Measurements from ENCODE around the gene HNRNPAB. TPM values are rescaled to one million over a fixed set of nuclear protein-coding genes. Genes with fewer than 3 reads are reported as not detected.

HNRNPAB gene
- total and polyA plus RNA-seq, 2 experiments from 2014 or later = 85.2 to 175 TPM

DNA sequence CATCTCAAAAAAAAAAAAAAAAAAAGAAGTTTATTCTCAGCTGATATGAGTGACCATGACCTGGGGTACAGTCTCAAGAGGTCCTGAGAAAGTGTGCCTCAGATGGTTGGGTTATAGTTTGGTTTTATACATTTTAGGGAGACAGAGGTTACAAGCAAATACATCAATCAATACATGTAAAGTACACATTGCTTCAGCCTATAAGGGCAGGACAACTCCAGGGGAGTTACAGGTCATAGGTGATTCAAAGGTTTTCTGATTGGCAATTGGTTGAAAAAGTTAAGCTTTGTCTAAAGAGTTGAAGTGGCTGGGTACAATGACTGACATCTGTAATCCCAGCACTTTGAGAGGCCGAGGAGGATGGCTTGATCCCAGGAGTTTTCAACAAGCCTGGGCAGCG lies 14.9 kb upstream of the HNRNPAB start:
- Histone ChIP-seq H3K9me3 (ENCODE audit: low read depth) (no peaks in the 10 kb centered on the region), H3K27ac (no peak overlapping the region), H3K4me1 (ENCODE audit: insufficient read depth) (no peaks in the 10 kb centered on the region), H3K4me2 (no peak overlapping the region), H2AFZ (no peak overlapping the region), H3K27me3 (no peaks in the 10 kb centered on the region), H3K9me2 (replicated peaks; ENCODE audit: insufficient read depth) (no peaks in the 10 kb centered on the region), H4K20me1 (ENCODE audit: insufficient read depth, poor library complexity, severe bottlenecking) (no peaks in the 10 kb centered on the region), H3K79me2 (no peaks in the 10 kb centered on the region), H3K4me3 (no peak overlapping the region), H3K36me3 (replicated peaks; ENCODE audit: insufficient read depth, low read depth) (no peaks in the 10 kb centered on the region)
- DNase-seq (ENCODE audit: low spot score) = no peak
- WGBS (ENCODE audit: low lambda C conversion rate, missing lambda C conversion rate) = 48% methylated on average over 2 of the region's 2 CpGs
- TF ChIP-seq, protein P1, sequence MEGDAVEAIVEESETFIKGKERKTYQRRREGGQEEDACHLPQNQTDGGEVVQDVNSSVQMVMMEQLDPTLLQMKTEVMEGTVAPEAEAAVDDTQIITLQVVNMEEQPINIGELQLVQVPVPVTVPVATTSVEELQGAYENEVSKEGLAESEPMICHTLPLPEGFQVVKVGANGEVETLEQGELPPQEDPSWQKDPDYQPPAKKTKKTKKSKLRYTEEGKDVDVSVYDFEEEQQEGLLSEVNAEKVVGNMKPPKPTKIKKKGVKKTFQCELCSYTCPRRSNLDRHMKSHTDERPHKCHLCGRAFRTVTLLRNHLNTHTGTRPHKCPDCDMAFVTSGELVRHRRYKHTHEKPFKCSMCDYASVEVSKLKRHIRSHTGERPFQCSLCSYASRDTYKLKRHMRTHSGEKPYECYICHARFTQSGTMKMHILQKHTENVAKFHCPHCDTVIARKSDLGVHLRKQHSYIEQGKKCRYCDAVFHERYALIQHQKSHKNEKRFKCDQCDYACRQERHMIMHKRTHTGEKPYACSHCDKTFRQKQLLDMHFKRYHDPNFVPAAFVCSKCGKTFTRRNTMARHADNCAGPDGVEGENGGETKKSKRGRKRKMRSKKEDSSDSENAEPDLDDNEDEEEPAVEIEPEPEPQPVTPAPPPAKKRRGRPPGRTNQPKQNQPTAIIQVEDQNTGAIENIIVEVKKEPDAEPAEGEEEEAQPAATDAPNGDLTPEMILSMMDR (IDR thresholded peaks at IDR 0.05; ENCODE audit: poor library complexity) = no peak
- no peak for TF ChIP-seq EZH2 (IDR thresholded peaks at IDR 0.05; ENCODE audit: borderline replicate concordance)
- no peak for TF ChIP-seq EZH2phosphoT487 (IDR thresholded peaks at IDR 0.05; ENCODE audit: low read depth, severe bottlenecking, unreplicated experiment)

DNA sequence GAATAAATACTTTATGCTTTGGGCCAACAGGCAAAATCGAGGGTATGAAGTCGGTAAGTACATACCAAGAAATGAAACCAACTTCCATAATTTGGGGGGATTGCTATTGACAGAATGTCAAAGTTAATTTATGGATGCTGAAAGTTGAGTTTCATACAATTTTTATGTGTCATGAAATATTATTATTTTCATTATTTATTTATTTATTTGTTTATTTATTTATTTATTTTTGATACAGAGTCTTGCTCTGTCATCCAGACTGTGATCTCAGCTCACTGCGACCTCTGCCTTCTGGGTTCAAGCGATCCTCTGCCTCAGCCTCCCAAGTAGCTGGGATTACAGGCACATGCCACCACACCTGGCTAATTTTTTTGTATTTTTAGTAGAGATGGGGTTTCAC lies 12.7 kb upstream of the HNRNPAB start:
- Histone ChIP-seq H3K4me2 (no peak overlapping the region), H3K9me3 (ENCODE audit: low read depth) (no peaks in the 10 kb centered on the region), H3K4me1 (ENCODE audit: insufficient read depth) (no peaks in the 10 kb centered on the region), H3K27me3 (no peaks in the 10 kb centered on the region), H3K4me3 (no peak overlapping the region), H3K9me2 (replicated peaks; ENCODE audit: insufficient read depth) (no peaks in the 10 kb centered on the region), H3K79me2 (no peaks in the 10 kb centered on the region), H4K20me1 (ENCODE audit: insufficient read depth, poor library complexity, severe bottlenecking) (no peaks in the 10 kb centered on the region), H2AFZ (no peak overlapping the region), H3K36me3 (replicated peaks; ENCODE audit: insufficient read depth, low read depth) (no peaks in the 10 kb centered on the region), H3K27ac (no peak overlapping the region)
- WGBS (ENCODE audit: low lambda C conversion rate, missing lambda C conversion rate) = 71% methylated on average over 4 of the region's 4 CpGs
- TF ChIP-seq EZH2 (IDR thresholded peaks at IDR 0.05; ENCODE audit: borderline replicate concordance) (no peak), EZH2phosphoT487 (IDR thresholded peaks at IDR 0.05; ENCODE audit: low read depth, severe bottlenecking, unreplicated experiment) (no peak)
- TF ChIP-seq, protein P1 (IDR thresholded peaks at IDR 0.05; ENCODE audit: poor library complexity) = no peak
- no peak for DNase-seq (ENCODE audit: low spot score)

DNA sequence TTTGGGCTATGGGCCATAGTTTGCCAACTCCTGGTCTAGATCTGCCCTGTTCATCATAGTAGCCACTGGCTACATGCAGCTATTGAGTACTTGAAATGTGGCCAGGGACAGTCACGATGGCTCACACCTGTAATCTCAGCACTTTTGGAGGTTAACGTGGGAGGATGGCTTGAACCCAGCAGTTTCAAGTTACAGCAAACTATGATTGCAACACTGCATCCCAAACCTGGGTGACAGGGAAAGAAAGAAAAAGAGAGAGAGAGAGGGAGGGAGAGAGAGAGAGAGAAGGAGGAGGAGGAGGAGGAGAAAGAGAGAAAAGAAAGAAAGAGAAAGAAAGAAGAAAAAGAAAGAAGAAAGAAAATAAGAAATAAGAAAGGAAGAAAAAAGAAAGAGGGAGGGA lies 12.1 kb upstream of the HNRNPAB start:
- Histone ChIP-seq H3K27ac (no peak overlapping the region), H4K20me1 (ENCODE audit: insufficient read depth, poor library complexity, severe bottlenecking) (no peaks in the 10 kb centered on the region), H3K79me2 (no peaks in the 10 kb centered on the region), H3K4me3 (no peak overlapping the region), H3K9me3 (ENCODE audit: low read depth) (no peaks in the 10 kb centered on the region), H3K36me3 (replicated peaks; ENCODE audit: insufficient read depth, low read depth) (no peaks in the 10 kb centered on the region), H3K4me1 (ENCODE audit: insufficient read depth) (no peaks in the 10 kb centered on the region), H3K4me2 (no peak overlapping the region), H3K9me2 (replicated peaks; ENCODE audit: insufficient read depth) (no peaks in the 10 kb centered on the region), H2AFZ (no peak overlapping the region), H3K27me3 (no peaks in the 10 kb centered on the region)
- WGBS (ENCODE audit: low lambda C conversion rate, missing lambda C conversion rate) = 78% methylated on average over 2 of the region's 2 CpGs
- TF ChIP-seq EZH2phosphoT487 (IDR thresholded peaks at IDR 0.05; ENCODE audit: low read depth, severe bottlenecking, unreplicated experiment) (no peak), EZH2 (IDR thresholded peaks at IDR 0.05; ENCODE audit: borderline replicate concordance) (no peak)
- TF ChIP-seq, protein P1 (IDR thresholded peaks at IDR 0.05; ENCODE audit: poor library complexity) = no peak
- no peak for DNase-seq (ENCODE audit: low spot score)

DNA sequence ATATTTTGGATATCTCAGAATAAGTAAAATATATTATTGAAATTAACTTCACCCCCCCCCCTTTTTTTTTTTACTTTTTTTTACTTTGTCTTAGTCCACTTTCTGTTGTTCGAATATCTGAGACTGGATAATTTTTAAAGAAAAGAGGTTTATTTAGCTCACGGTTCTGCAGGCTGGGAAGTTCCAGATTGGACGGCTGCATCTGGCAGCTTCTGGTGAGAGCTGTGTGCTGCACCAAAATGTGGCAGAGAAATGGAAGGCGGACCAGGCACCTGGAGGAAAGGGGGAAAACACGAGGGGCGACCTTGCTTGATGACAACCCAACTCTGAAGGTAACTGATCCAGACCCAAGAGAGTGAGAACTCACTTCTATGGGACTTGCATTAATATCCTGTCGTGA lies 11.5 kb upstream of the HNRNPAB start:
- 93% methylated on average over 7 of the region's 7 CpGs for WGBS (ENCODE audit: low lambda C conversion rate, missing lambda C conversion rate)
- Histone ChIP-seq H3K9me3 (ENCODE audit: low read depth) (no peaks in the 10 kb centered on the region), H3K79me2 (no peaks in the 10 kb centered on the region), H3K4me3 (no peak overlapping the region), H4K20me1 (ENCODE audit: insufficient read depth, poor library complexity, severe bottlenecking) (no peaks in the 10 kb centered on the region), H3K36me3 (replicated peaks; ENCODE audit: insufficient read depth, low read depth) (no peaks in the 10 kb centered on the region), H3K27ac (no peak overlapping the region), H3K4me2 (no peak overlapping the region), H3K4me1 (ENCODE audit: insufficient read depth) (no peaks in the 10 kb centered on the region), H2AFZ (no peak overlapping the region), H3K9me2 (replicated peaks; ENCODE audit: insufficient read depth) (no peaks in the 10 kb centered on the region), H3K27me3 (no peaks in the 10 kb centered on the region)
- TF ChIP-seq EZH2phosphoT487 (IDR thresholded peaks at IDR 0.05; ENCODE audit: low read depth, severe bottlenecking, unreplicated experiment) = no peak
- TF ChIP-seq, protein P1 (IDR thresholded peaks at IDR 0.05; ENCODE audit: poor library complexity) = no peak
- no peak for TF ChIP-seq EZH2 (IDR thresholded peaks at IDR 0.05; ENCODE audit: borderline replicate concordance)
- no peak for DNase-seq (ENCODE audit: low spot score)
